HG03045 (cell line): ENCODE measurements around the gene MAGEL2.

Experiments used
- ATAC-seq: cut with Tn5 transposase; IDR thresholded peaks from one replicate; pipeline ENCODE4 v1.9.1; 2021; ENCODE audit warnings: mild to moderate bottlenecking, moderate library complexity; ENCODE audit not compliant: unreplicated experiment

The MAGEL2 gene

GRCh38 chr15:23647421-23648370 lies at the start of gene MAGEL2:
Gene MAGEL2, minus strand, starts transcription at chr15:23647867. Its CDS starts 125 bp downstream, at chr15:23647742.
- ATAC-seq = no peak

- ATAC-seq = no peak
Observed at GRCh38 chr15:23695282-23695681, 47.6 kb upstream of the MAGEL2 start.

- no peak for ATAC-seq
Observed at GRCh38 chr15:23694592-23694991, 46.9 kb upstream of the MAGEL2 start.

GRCh38 chr15:23690450-23690852 lies 42.8 kb upstream of the MAGEL2 start:
- ATAC-seq = no peak

- ATAC-seq = no peak
Observed at GRCh38 chr15:23690015-23690414, 42.3 kb upstream of the MAGEL2 start.

GRCh38 chr15:23687143-23687470 lies 39.4 kb upstream of the MAGEL2 start, which contains the start of gene NDN:
Gene NDN, minus strand, starts transcription at chr15:23687305. Its CDS starts 88 bp downstream, at chr15:23687217.
- no peak for ATAC-seq

- ATAC-seq = no peak
Observed at GRCh38 chr15:23686466-23687142, 38.9 kb upstream of the MAGEL2 start.

GRCh38 chr15:23671481-23671880 lies 23.8 kb upstream of the MAGEL2 start:
- no peak for ATAC-seq

- no peak for ATAC-seq
Observed at GRCh38 chr15:23670970-23671369, 23.3 kb upstream of the MAGEL2 start.

GRCh38 chr15:23663232-23663631 lies 15.6 kb upstream of the MAGEL2 start:
- ATAC-seq = no peak

GRCh38 chr15:23648920-23649515 lies 1.4 kb upstream of the MAGEL2 start:
- no peak for ATAC-seq

- no peak for ATAC-seq
Observed at GRCh38 chr15:23647001-23647295, 719 bp downstream of the MAGEL2 start.

GRCh38 chr15:23646165-23647000 lies 1.3 kb downstream of the MAGEL2 start:
- no peak for ATAC-seq

- no peak for ATAC-seq
Observed at GRCh38 chr15:23645371-23646164, 2.1 kb downstream of the MAGEL2 start.

- no peak for ATAC-seq
Observed at GRCh38 chr15:23644829-23645228, 2.8 kb downstream of the MAGEL2 start.

- no peak for ATAC-seq
Observed at GRCh38 chr15:23642413-23643044, 5.1 kb downstream of the MAGEL2 start.

- ATAC-seq = no peak
Observed at GRCh38 chr15:23634181-23634580, 13.5 kb downstream of the MAGEL2 start.

- ATAC-seq = no peak
Observed at GRCh38 chr15:23629234-23629805, 18.3 kb downstream of the MAGEL2 start.

GRCh38 chr15:23628612-23629233 lies 18.9 kb downstream of the MAGEL2 start:
- ATAC-seq = no peak
